ENCODE measurements around the gene ANKRD55. TPM values are rescaled to one million over a fixed set of nuclear protein-coding genes. Genes with fewer than 3 reads are reported as not detected.

ANKRD55 gene
- total and polyA plus RNA-seq, 2 of the 8 experiments (the other 6 are each of a cell fraction or from before 2014, with no cell fraction given): not detected

DNA sequence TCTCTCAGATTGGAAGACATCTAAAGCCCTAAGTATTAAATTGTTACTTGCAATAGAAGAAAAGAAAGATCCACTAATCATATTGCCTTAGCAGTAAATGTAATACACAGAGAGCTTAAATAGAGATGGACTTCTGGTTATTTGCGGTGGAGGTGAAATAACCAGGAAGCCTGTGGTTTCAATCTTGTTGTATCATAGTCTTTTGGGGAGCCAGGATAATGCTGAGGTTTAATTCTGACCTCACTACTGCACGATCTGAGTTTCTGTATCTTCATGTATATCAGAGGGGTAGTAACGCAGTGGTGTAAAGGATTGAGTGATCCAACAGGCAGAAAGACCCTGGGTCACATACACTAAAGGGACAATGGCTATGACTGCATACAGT lies 71.7 kb downstream of the ANKRD55 start:
- no peak overlapping the region for H3K4me2 ChIP-seq (ENCODE audit: insufficient read depth in 1 of 2, low read depth in 2 of 2, low read length in 2 of 2)
- no peak for DNase-seq (ENCODE audit: low read depth in 1 of 2, low spot score in 2 of 2)
- H3K27ac ChIP-seq (ENCODE audit: low read depth, low read length): no peak overlapping the region
- no peaks in the 10 kb centered on the region for H3K79me1 ChIP-seq (ENCODE audit: low read depth, low read length)
- no peak overlapping the region for H2BK120ac ChIP-seq (replicated peaks; ENCODE audit: low read depth, low read length)
- H3K4me1 ChIP-seq (replicated peaks in 1 of 4; ENCODE audit: control insufficient read depth in 3 of 4, insufficient read depth in 4 of 4, low read length in 3 of 4): no peaks in the 10 kb centered on the region; a peak in 1 of 7 replicates
- ChIA-PET POLR2A (ENCODE audit: partially characterized antibody) (interaction anchor here (1.0 kb wide), 1 partner anchor 12 kb away, joined by 3 read pairs; no protein-coding TSS in a partner anchor), CTCF (ENCODE audit: partially characterized antibody) (interaction anchor here (1.4 kb wide), 1 partner anchor 172 kb away, joined by 4 read pairs; no protein-coding TSS in a partner anchor)
- H4K20me1 ChIP-seq (replicated peaks in 1 of 2; ENCODE audit: control insufficient read depth in 1 of 2, insufficient read depth in 2 of 2, low read length in 2 of 2): no peaks in the 10 kb centered on the region
- no peak overlapping the region for H4K91ac ChIP-seq (replicated peaks; ENCODE audit: insufficient read length, low read length)
- H3K9me3 ChIP-seq (ENCODE audit: insufficient read depth in 2 of 2, low read depth in 1 of 2, low read length in 1 of 2): no peaks in the 10 kb centered on the region
- no peaks in the 10 kb centered on the region for H3K23me2 ChIP-seq (ENCODE audit: low read depth, low read length)
- H2AK5ac ChIP-seq (ENCODE audit: low read depth, low read length): no peak overlapping the region
- H3K23ac ChIP-seq (ENCODE audit: insufficient read length): no peak overlapping the region
- no peak overlapping the region for H4K5ac ChIP-seq (ENCODE audit: insufficient read length, low read depth, low read length)
- no peak for TF ChIP-seq TEAD4 (IDR thresholded peaks at IDR 0.05; ENCODE audit: low read depth, low read length)
- no peak for TF ChIP-seq CBX8 (IDR thresholded peaks at IDR 0.05; ENCODE audit: borderline replicate concordance, low read depth, low read length)
- no peak overlapping the region for H3K14ac ChIP-seq (ENCODE audit: insufficient read length)
- no peak overlapping the region for H4K8ac ChIP-seq (ENCODE audit: extremely low read depth, insufficient read depth, low read length)
- no peak overlapping the region for H3K56ac ChIP-seq (replicated peaks; ENCODE audit: insufficient read length, low read depth, low read length)
- no peak overlapping the region for H2BK5ac ChIP-seq (ENCODE audit: low read depth, low read length)
- H3K4me3 ChIP-seq (ENCODE audit: extremely low read depth in 1 of 4, insufficient read depth in 2 of 4, low read depth in 3 of 4, low read length in 4 of 4): no peak overlapping the region
- H2BK12ac ChIP-seq (ENCODE audit: low read depth, low read length): no peak overlapping the region
- no peaks in the 10 kb centered on the region for H3K27me3 ChIP-seq (replicated peaks in 1 of 4; ENCODE audit: control insufficient read depth in 3 of 4, extremely low read depth in 1 of 4, insufficient read depth in 3 of 4, low read length in 3 of 4)
- no peak overlapping the region for H3K9ac ChIP-seq (replicated peaks in 1 of 4; ENCODE audit: extremely low read depth in 1 of 4, low read depth in 3 of 4, low read length in 3 of 4)
- H2BK20ac ChIP-seq (ENCODE audit: low read length): no peak overlapping the region
- no peak overlapping the region for H3K18ac ChIP-seq (ENCODE audit: extremely low read depth, low read length)
- H2BK15ac ChIP-seq (ENCODE audit: low read length): no peak overlapping the region
- 93% methylated on average over 3 of the region's 3 CpGs; no CpG with 5 or more reads in 1 of the 2 experiments for WGBS, 2 experiments (ENCODE audit: extremely low coverage in 1 of 2, insufficient coverage in 1 of 2, insufficient read length in 1 of 2, insufficient replicate concordance in 2 of 2, low coverage in 1 of 2, low lambda C conversion rate in 2 of 2, missing lambda C conversion rate in 1 of 2)
- no peak for FAIRE-seq
- no peaks in the 10 kb centered on the region for H3K79me2 ChIP-seq (ENCODE audit: control insufficient read depth in 1 of 2, insufficient read depth in 2 of 2, low read length in 2 of 2)
- H2AFZ ChIP-seq (ENCODE audit: low read length): no peak overlapping the region
- no peak overlapping the region for H3K4ac ChIP-seq (replicated peaks; ENCODE audit: insufficient read length, low read depth, low read length)
- H3K36me3 ChIP-seq (ENCODE audit: control insufficient read depth in 2 of 4, insufficient read depth in 4 of 4, low read length in 3 of 4): no peaks in the 10 kb centered on the region
